H1 (cell line): ENCODE data around the gene RBM8A. TPM values are rescaled to one million over a fixed set of nuclear protein-coding genes. Genes with fewer than 3 reads are reported as not detected.

Experiments used
- CTCF ChIA-PET: fragments of 300-600 bp; sonication (Branson Sonifier 250); formaldehyde crosslinking; loops from one replicate; lab custom pipeline; 2021; ENCODE audit not compliant: partially characterized antibody; lab: Charles Lee
- POLR2A ChIA-PET: fragments of 300-600 bp; sonication (Branson Sonifier 250); formaldehyde crosslinking; loops from one replicate; lab custom pipeline; 2021; ENCODE audit warnings: inconsistent platforms; ENCODE audit not compliant: partially characterized antibody; lab: Charles Lee
- DNase-seq, 2 experiments: peaks; one replicate each; pipeline versions ENCODE4 v3.0.0 to v3.0.0-alpha.2; 2010 to 2022; ENCODE audit warnings: low spot score in 2 of 2, low read depth in 1 of 2, mixed read lengths in 1 of 2
- FAIRE-seq: peaks from 2 replicates; lab custom pipeline; 2011; peaks lifted over from hg19 to GRCh38; lab: Jason Lieb, UNC
- H2AFZ ChIP-seq: 2 replicates; pipeline ENCODE4 v1.8.1; 2012; ENCODE audit warnings: low read length, inconsistent platforms
- H2AK5ac ChIP-seq: 2 replicates; pipeline ENCODE4 v1.6.1; 2013; ENCODE audit warnings: low read depth, low read length
- H2BK120ac ChIP-seq: replicated peaks from 2 replicates; pipeline ENCODE3; 2013; ENCODE audit warnings: low read depth, low read length, inconsistent platforms
- H2BK12ac ChIP-seq: 2 replicates; pipeline ENCODE4 v1.6.1; 2013; ENCODE audit warnings: low read depth, low read length
- H2BK15ac ChIP-seq: 2 replicates; pipeline ENCODE4 v1.6.1; 2013; ENCODE audit warnings: low read length
- H2BK20ac ChIP-seq: 2 replicates; pipeline ENCODE4 v1.6.1; 2013; ENCODE audit warnings: low read length
- H2BK5ac ChIP-seq: 2 replicates; pipeline ENCODE4 v1.6.1; 2013; ENCODE audit warnings: low read depth, low read length
- H3K14ac ChIP-seq: 2 replicates; pipeline ENCODE4 v1.6.1; 2013; ENCODE audit warnings: inconsistent platforms; ENCODE audit not compliant: insufficient read length
- H3K18ac ChIP-seq: 2 replicates; pipeline ENCODE4 v1.6.1; 2013; ENCODE audit warnings: low read length; ENCODE audit errors: extremely low read depth
- H3K23ac ChIP-seq: 2 replicates; pipeline ENCODE4 v1.6.1; 2013; ENCODE audit warnings: inconsistent platforms; ENCODE audit not compliant: insufficient read length
- H3K23me2 ChIP-seq: 2 replicates; pipeline ENCODE4 v1.6.1; 2013; ENCODE audit warnings: low read depth, low read length
- H3K27ac ChIP-seq: 2 replicates; pipeline ENCODE4 v1.6.1; 2011; ENCODE audit warnings: low read depth, low read length, inconsistent platforms
- H3K27me3 ChIP-seq, 4 experiments: replicated peaks in 1 of 4; 1 replicate in 1 of 4; 2 replicates in 3 of 4; pipeline versions ENCODE4 v1.6.1 to v1.8.1; 2011 to 2013; ENCODE audit warnings: low read length in 3 of 4, mild to moderate bottlenecking in 3 of 4, inconsistent platforms in 2 of 4, mixed read lengths in 2 of 4, moderate library complexity in 1 of 4; ENCODE audit not compliant: control insufficient read depth in 3 of 4, insufficient read depth in 3 of 4; ENCODE audit errors: extremely low read depth in 1 of 4
- H3K36me3 ChIP-seq, 4 experiments: 2 replicates each; pipeline versions ENCODE4 v1.6.1 to v1.8.1; 2011 to 2013; ENCODE audit warnings: mild to moderate bottlenecking in 4 of 4, low read length in 3 of 4, moderate library complexity in 2 of 4, control low read depth in 1 of 4, inconsistent platforms in 1 of 4; ENCODE audit not compliant: insufficient read depth in 4 of 4, control insufficient read depth in 2 of 4
- H3K4ac ChIP-seq: replicated peaks from 2 replicates; pipeline ENCODE3; 2013; ENCODE audit warnings: low read length, low read depth, mixed read lengths, inconsistent platforms; ENCODE audit not compliant: insufficient read length
- H3K4me1 ChIP-seq, 4 experiments: replicated peaks in 1 of 4; 1 replicate in 1 of 4; 2 replicates in 3 of 4; pipeline versions ENCODE4 v1.6.1 to v1.8.1; 2011 to 2013; ENCODE audit warnings: low read length in 3 of 4, inconsistent platforms in 2 of 4, mixed read lengths in 1 of 4; ENCODE audit not compliant: insufficient read depth in 4 of 4, control insufficient read depth in 3 of 4
- H3K4me2 ChIP-seq, 2 experiments: 2 replicates each; pipeline versions ENCODE4 v1.6.1 to v1.8.1; 2011 to 2013; ENCODE audit warnings: low read depth in 2 of 2, low read length in 2 of 2, control low read depth in 1 of 2, inconsistent platforms in 1 of 2, mild to moderate bottlenecking in 1 of 2; ENCODE audit not compliant: insufficient read depth in 1 of 2
- H3K4me3 ChIP-seq, 4 experiments: fragments of 200-600, 300-600 bp in 1 of 4; sonication (generic), shearing (Covaris generic), sonication (Bioruptor Twin) in 1 of 4; 2 replicates each; pipeline versions ENCODE4 v1.5.1 to v1.8.1; 2011 to 2016; ENCODE audit warnings: low read length in 4 of 4, low read depth in 3 of 4, control low read depth in 2 of 4, inconsistent platforms in 2 of 4, mild to moderate bottlenecking in 2 of 4, mixed read lengths in 1 of 4, moderate library complexity in 1 of 4; ENCODE audit not compliant: insufficient read depth in 2 of 4; ENCODE audit errors: extremely low read depth in 1 of 4
- H3K56ac ChIP-seq: replicated peaks from 2 replicates; pipeline ENCODE3; 2013; ENCODE audit warnings: low read depth, mild to moderate bottlenecking, mixed read lengths, low read length, inconsistent platforms; ENCODE audit not compliant: insufficient read length
- H3K79me1 ChIP-seq: 2 replicates; pipeline ENCODE4 v1.6.1; 2013; ENCODE audit warnings: low read depth, low read length, control low read depth
- H3K79me2 ChIP-seq, 2 experiments: 2 replicates each; pipeline versions ENCODE4 v1.6.1 to v1.8.1; 2012 to 2013; ENCODE audit warnings: low read length in 2 of 2, mild to moderate bottlenecking in 2 of 2, inconsistent platforms in 1 of 2; ENCODE audit not compliant: insufficient read depth in 2 of 2, control insufficient read depth in 1 of 2
- H3K9ac ChIP-seq, 4 experiments: replicated peaks in 1 of 4; 1 replicate in 1 of 4; 2 replicates in 3 of 4; pipeline versions ENCODE4 v1.6.1 to v1.8.1; 2011 to 2013; ENCODE audit warnings: low read depth in 3 of 4, low read length in 3 of 4, control low read depth in 2 of 4, mild to moderate bottlenecking in 2 of 4, moderate library complexity in 2 of 4, inconsistent platforms in 1 of 4; ENCODE audit errors: extremely low read depth in 1 of 4
- H3K9me3 ChIP-seq, 2 experiments: 2 replicates each; pipeline versions ENCODE4 v1.6.1 to v1.8.1; 2012 to 2013; ENCODE audit warnings: mild to moderate bottlenecking in 2 of 2, moderate library complexity in 2 of 2, control low read depth in 1 of 2, inconsistent platforms in 1 of 2, low read depth in 1 of 2, low read length in 1 of 2, mixed read lengths in 1 of 2; ENCODE audit not compliant: insufficient read depth in 2 of 2
- H4K20me1 ChIP-seq, 2 experiments: replicated peaks in 1 of 2; 2 replicates each; pipeline versions ENCODE3 to v1.8.1; 2011 to 2013; ENCODE audit warnings: inconsistent platforms in 2 of 2, low read length in 2 of 2, mild to moderate bottlenecking in 1 of 2; ENCODE audit not compliant: insufficient read depth in 2 of 2, control insufficient read depth in 1 of 2
- H4K5ac ChIP-seq: 2 replicates; pipeline ENCODE4 v1.6.1; 2013; ENCODE audit warnings: low read length, low read depth, mixed read lengths, inconsistent platforms; ENCODE audit not compliant: insufficient read length
- H4K8ac ChIP-seq: 2 replicates; pipeline ENCODE4 v1.8.0; 2013; ENCODE audit warnings: mild to moderate bottlenecking, moderate library complexity, low read length, inconsistent platforms; ENCODE audit not compliant: insufficient read depth; ENCODE audit errors: extremely low read depth
- H4K91ac ChIP-seq: replicated peaks from 2 replicates; pipeline ENCODE3; 2013; ENCODE audit warnings: low read length, mixed read lengths, inconsistent platforms; ENCODE audit not compliant: insufficient read length
- ATF2 ChIP-seq: IDR thresholded peaks from 2 replicates; pipeline ENCODE4 v1.6.1; 2012; ENCODE audit warnings: low read length, inconsistent platforms
- EP300 ChIP-seq, 2 experiments: IDR thresholded peaks; 1 replicate in 1 of 2; 2 replicates in 1 of 2; pipeline ENCODE4 v1.6.1; 2011 to 2012; ENCODE audit warnings: low read depth in 2 of 2, low read length in 2 of 2, mild to moderate bottlenecking in 2 of 2, borderline replicate concordance in 1 of 2, inconsistent platforms in 1 of 2, moderate library complexity in 1 of 2
- HDAC6 ChIP-seq: IDR thresholded peaks from one replicate; pipeline ENCODE4 v1.7.1; 2012; ENCODE audit warnings: low read depth, mild to moderate bottlenecking, inconsistent platforms, low read length, moderate library complexity
- KDM1A ChIP-seq: fragments of 200-600, 300-600 bp; sonication (generic); IDR thresholded peaks from 2 replicates; pipeline ENCODE4 v1.7.1; 2016; ENCODE audit warnings: mild to moderate bottlenecking, low read length, borderline replicate concordance
- NRF1 ChIP-seq: IDR thresholded peaks from 2 replicates; pipeline ENCODE4 v1.6.1; 2011; ENCODE audit warnings: mild to moderate bottlenecking, low read depth, low read length, improper control_type of control experiment
- POU5F1 ChIP-seq: IDR thresholded peaks from 2 replicates; pipeline ENCODE4 v1.6.1; 2011; ENCODE audit warnings: low read depth, mild to moderate bottlenecking, low read length, moderate library complexity
- RBBP5 ChIP-seq: IDR thresholded peaks from 2 replicates; pipeline ENCODE4 v1.7.1; 2012; ENCODE audit warnings: low read depth, mild to moderate bottlenecking, inconsistent platforms, low read length, moderate library complexity, borderline replicate concordance
- RXRA ChIP-seq: IDR thresholded peaks from 2 replicates; pipeline ENCODE4 v1.6.1; 2011; ENCODE audit warnings: low read depth, mild to moderate bottlenecking, low read length, moderate library complexity; ENCODE audit not compliant: insufficient read depth
- SIN3A ChIP-seq, 2 experiments: IDR thresholded peaks in 1 of 2; conservative IDR thresholded peaks in 1 of 2; 2 replicates each; pipeline ENCODE4 v1.6.1; 2011 to 2012; ENCODE audit warnings: low read length in 2 of 2, improper control_type of control experiment in 1 of 2, low read depth in 1 of 2, mild to moderate bottlenecking in 1 of 2
- SUZ12 ChIP-seq: fragments of 200-600 bp; sonication (generic); IDR thresholded peaks from 2 replicates; pipeline ENCODE4 v1.6.1; 2012; ENCODE audit warnings: mild to moderate bottlenecking, inconsistent platforms, low read length, moderate library complexity, mixed read lengths
- TAF1 ChIP-seq: IDR thresholded peaks from 2 replicates; pipeline ENCODE4 v1.6.1; 2011; ENCODE audit warnings: mild to moderate bottlenecking, low read depth, low read length
- WGBS, 2 experiments: shearing (Covaris generic) in 1 of 2; methylation state at CpG; one replicate each; pipeline versions ENCODE4 v1.1.6 to v1.1.7; 2013 to 2015; ENCODE audit warnings: low lambda C conversion rate in 2 of 2, mixed read lengths in 2 of 2, inconsistent platforms in 1 of 2, low coverage in 1 of 2, missing lambda C conversion rate in 1 of 2; ENCODE audit not compliant: insufficient replicate concordance in 2 of 2, insufficient coverage in 1 of 2, insufficient read length in 1 of 2; ENCODE audit errors: extremely low coverage in 1 of 2, missing lambda C conversion rate in 1 of 2; 5-methylcytosine and 5-hydroxymethylcytosine counted together
- polyA plus RNA-seq, 7 experiments: library from polyadenylated mRNA; depleted of rRNA in 3 of 7; stranded (reverse) in 5 of 7; unstranded in 2 of 7; fragments of >200 nt in 5 of 7; fragments of 200-250 nt in 2 of 7; gene quantifications; 1 replicate in 5 of 7; 2 replicates in 1 of 7; 4 replicates in 1 of 7; pipeline versions ENCODE4 v1.2.1 to v1.2.3, GENCODE V29; 2011 to 2013; ENCODE audit warnings: missing spikeins in 2 of 7, mixed read lengths in 2 of 7
- total RNA-seq: library from RNA; stranded (reverse); fragmentation: NEBNext Ultra II Directional; extraction: Animal tissue kit (Norgen Biotek cat#: 25700); gene quantifications from 2 replicates; pipeline ENCODE4 v1.2.1, GENCODE V29; 2021

The RBM8A gene
- total and polyA plus RNA-seq, 2 of the 8 experiments (the other 6 are each of a cell fraction or from before 2014, with no cell fraction given), result 125 to 216 TPM

GRCh38 chr1:145884675-145885074, 42.6 kb downstream of the RBM8A start:
- no peak overlapping the region for H3K4me3 ChIP-seq
- H3K18ac ChIP-seq, result no peak overlapping the region
- no peak overlapping the region for H2BK12ac ChIP-seq
- no peak overlapping the region for H2AFZ ChIP-seq
- no peak overlapping the region for H3K56ac ChIP-seq
- ChIA-PET POLR2A (interaction anchor here (1.0 to 1.3 kb wide), 2 partner anchors 8 to 40 kb away, joined by 3 read pairs; no protein-coding TSS in a partner anchor), CTCF (interaction anchor here (3.8 to 5.0 kb wide), 2 partner anchors 12 to 26 kb away, joined by 18 to 19 read pairs; partner anchors contain the start of gene ITGA10)
- H2BK15ac ChIP-seq, result no peak overlapping the region
- peaks cover 0 to 6% (median 0%) of the 10 kb centered on the region in 4 experiments; a peak in 3 of 7 replicates for H3K4me1 ChIP-seq
- 63% methylated on average over 1 of the region's 1 CpG; no CpG with 5 or more reads in 1 of the 2 experiments for WGBS, 2 experiments
- no peaks in the 10 kb centered on the region for H3K9me3 ChIP-seq
- no peaks in the 10 kb centered on the region for H3K79me2 ChIP-seq
- no peak overlapping the region for H2BK120ac ChIP-seq
- H2BK20ac ChIP-seq, result no peak overlapping the region
- FAIRE-seq (no peak), DNase-seq (no peak)
- no peak overlapping the region for H4K91ac ChIP-seq
- no peaks in the 10 kb centered on the region for H4K20me1 ChIP-seq
- H4K8ac ChIP-seq, result no peak overlapping the region
- peaks cover 0 to 21% (median 15%) of the 10 kb centered on the region in 4 experiments; a peak in 6 of 7 replicates for H3K27me3 ChIP-seq
- H3K36me3 ChIP-seq, result no peaks in the 10 kb centered on the region
- peaks cover 5% of the 10 kb centered on the region; the same call in 1 of the 2 replicates for H3K23me2 ChIP-seq
- H3K14ac ChIP-seq, result no peak overlapping the region
- no peak overlapping the region for H2BK5ac ChIP-seq
- H3K23ac ChIP-seq, result no peak overlapping the region
- H3K4me2 ChIP-seq, result no peak overlapping the region; a peak in 1 of 4 replicates
- H2AK5ac ChIP-seq, result no peak overlapping the region
- H3K4ac ChIP-seq, result no peak overlapping the region
- no peaks in the 10 kb centered on the region for H3K79me1 ChIP-seq
- H3K9ac ChIP-seq, result no peak overlapping the region
- no peak overlapping the region for H3K27ac ChIP-seq
- no peak overlapping the region for H4K5ac ChIP-seq
- TF ChIP-seq SIN3A (conservative IDR thresholded peaks at IDR 0.05 in 1 of 2, IDR thresholded peaks at IDR 0.05 in 1 of 2; ENCODE audit: low read depth in 1 of 2, low read length in 2 of 2) (no peak), NRF1 (no peak), SUZ12 (no peak), ATF2 (no peak), TAF1 (no peak), RBBP5 (no peak), EP300 (IDR thresholded peaks at IDR 0.05; ENCODE audit: borderline replicate concordance in 1 of 2, low read depth in 2 of 2, low read length in 2 of 2) (no peak), KDM1A (no peak), POU5F1 (no peak), RXRA (no peak), HDAC6 (no peak)
